ENCODE data around the gene NTM. TPM values are rescaled to one million over a fixed set of nuclear protein-coding genes. Genes with fewer than 3 reads are reported as not detected.

The NTM gene
- total and polyA plus RNA-seq, 2 donors (not counting 1 experiment from before 2014, with no cell fraction given), result 12.3 to 28.6 TPM

GRCh38 chr11:131928992-131929391 is 558.6 kb downstream of the NTM start:
- H3K4me1 ChIP-seq (ENCODE audit: control insufficient read depth, extremely low read depth, insufficient read depth, low read length), result peaks cover 3% of the 10 kb centered on the region
- no peaks in the 10 kb centered on the region for H3K9me3 ChIP-seq (ENCODE audit: control insufficient read depth, insufficient read depth, low read depth, low read length)
- no peak overlapping the region for H3K4me3 ChIP-seq (replicated peaks in 1 of 4; ENCODE audit: control extremely low read depth in 1 of 4, insufficient read depth in 1 of 4, low read depth in 3 of 4, low read length in 4 of 4)
- DNase-seq (ENCODE audit: low read depth in 2 of 2), result no peak
- H3K79me2 ChIP-seq (ENCODE audit: control insufficient read depth, insufficient read depth, low read length), result peaks cover 4% of the 10 kb centered on the region
- no peak overlapping the region for H2AFZ ChIP-seq (ENCODE audit: low read length)
- H3K36me3 ChIP-seq (ENCODE audit: control insufficient read depth, insufficient read depth, low read length), result no peaks in the 10 kb centered on the region
- no peak overlapping the region for H3K9ac ChIP-seq (ENCODE audit: insufficient read depth, low read length)
- H3K27ac ChIP-seq (ENCODE audit: insufficient read depth, low read length), result no peak overlapping the region
- H3K4me2 ChIP-seq (ENCODE audit: extremely low read depth, insufficient read depth, low read length), result no peak overlapping the region
- H3K27me3 ChIP-seq (ENCODE audit: control insufficient read depth, insufficient read depth, low read length), result no peaks in the 10 kb centered on the region
- no peaks in the 10 kb centered on the region for H4K20me1 ChIP-seq (ENCODE audit: control insufficient read depth, extremely low read depth, insufficient read depth, low read length)
- TF ChIP-seq CTCF (conservative IDR thresholded peaks at IDR 0.05 in 1 of 2, IDR thresholded peaks at IDR 0.05 in 1 of 2; ENCODE audit: low read depth in 1 of 2, low read length in 2 of 2) (no peak), EZH2 (IDR thresholded peaks at IDR 0.05; ENCODE audit: low read length, missing control alignments) (no peak)

- H3K27me3 ChIP-seq (ENCODE audit: control insufficient read depth, insufficient read depth, low read length), result no peaks in the 10 kb centered on the region
- no peak overlapping the region for H3K9ac ChIP-seq (ENCODE audit: insufficient read depth, low read length)
- no peaks in the 10 kb centered on the region for H3K79me2 ChIP-seq (ENCODE audit: control insufficient read depth, insufficient read depth, low read length)
- no peak overlapping the region for H3K4me2 ChIP-seq (ENCODE audit: extremely low read depth, insufficient read depth, low read length)
- H2AFZ ChIP-seq (ENCODE audit: low read length), result no peak overlapping the region
- no peak overlapping the region for H3K4me3 ChIP-seq (replicated peaks in 1 of 4; ENCODE audit: control extremely low read depth in 1 of 4, insufficient read depth in 1 of 4, low read depth in 3 of 4, low read length in 4 of 4)
- no peak for DNase-seq (ENCODE audit: low read depth in 2 of 2)
- no peaks in the 10 kb centered on the region for H3K4me1 ChIP-seq (ENCODE audit: control insufficient read depth, extremely low read depth, insufficient read depth, low read length)
- TF ChIP-seq EZH2 (IDR thresholded peaks at IDR 0.05; ENCODE audit: low read length, missing control alignments), result no peak
- no peak for TF ChIP-seq CTCF (conservative IDR thresholded peaks at IDR 0.05 in 1 of 2, IDR thresholded peaks at IDR 0.05 in 1 of 2; ENCODE audit: low read depth in 1 of 2, low read length in 2 of 2)
- H4K20me1 ChIP-seq (ENCODE audit: control insufficient read depth, extremely low read depth, insufficient read depth, low read length), result no peaks in the 10 kb centered on the region
- H3K36me3 ChIP-seq (ENCODE audit: control insufficient read depth, insufficient read depth, low read length), result no peaks in the 10 kb centered on the region
- no peaks in the 10 kb centered on the region for H3K9me3 ChIP-seq (ENCODE audit: control insufficient read depth, insufficient read depth, low read depth, low read length)
- H3K27ac ChIP-seq (ENCODE audit: insufficient read depth, low read length), result no peak overlapping the region
Observed at GRCh38 chr11:131932584-131933325, 562.3 kb downstream of the NTM start.

GRCh38 chr11:131934006-131934405 is 563.6 kb downstream of the NTM start:
- Histone ChIP-seq H3K27me3 (ENCODE audit: control insufficient read depth, insufficient read depth, low read length) (no peaks in the 10 kb centered on the region), H3K4me2 (ENCODE audit: extremely low read depth, insufficient read depth, low read length) (no peak overlapping the region), H3K36me3 (ENCODE audit: control insufficient read depth, insufficient read depth, low read length) (no peaks in the 10 kb centered on the region), H3K4me1 (ENCODE audit: control insufficient read depth, extremely low read depth, insufficient read depth, low read length) (no peaks in the 10 kb centered on the region), H3K79me2 (ENCODE audit: control insufficient read depth, insufficient read depth, low read length) (no peaks in the 10 kb centered on the region), H3K9me3 (ENCODE audit: control insufficient read depth, insufficient read depth, low read depth, low read length) (no peaks in the 10 kb centered on the region), H4K20me1 (ENCODE audit: control insufficient read depth, extremely low read depth, insufficient read depth, low read length) (no peaks in the 10 kb centered on the region), H2AFZ (ENCODE audit: low read length) (no peak overlapping the region), H3K27ac (ENCODE audit: insufficient read depth, low read length) (no peak overlapping the region), H3K9ac (ENCODE audit: insufficient read depth, low read length) (no peak overlapping the region), H3K4me3 (replicated peaks in 1 of 4; ENCODE audit: control extremely low read depth in 1 of 4, insufficient read depth in 1 of 4, low read depth in 3 of 4, low read length in 4 of 4) (no peak overlapping the region)
- TF ChIP-seq EZH2 (IDR thresholded peaks at IDR 0.05; ENCODE audit: low read length, missing control alignments) (no peak), CTCF (conservative IDR thresholded peaks at IDR 0.05 in 1 of 2, IDR thresholded peaks at IDR 0.05 in 1 of 2; ENCODE audit: low read depth in 1 of 2, low read length in 2 of 2) (no peak)
- no peak for DNase-seq (ENCODE audit: low read depth in 2 of 2)
